Psoas muscle (tissue), 8 donors: ENCODE measurements around the gene BAD. TPM values are rescaled to one million over a fixed set of nuclear protein-coding genes. Genes with fewer than 3 reads are reported as not detected.

Experiments
- ATAC-seq, 4 donors: fragments of 200-7000 bp; cut with Tn5 transposase; one replicate each; pipeline ENCODE4 v1.9.1; 2020; ENCODE audit warnings: moderate library complexity in 3 of 4, mild to moderate bottlenecking in 2 of 4
- DNase-seq, 2 donors: peaks; one replicate each; pipeline ENCODE4 v3.0.0-alpha.2; 2020
- H3K27ac ChIP-seq: fragments of 200-600 bp; one replicate; pipeline ENCODE4 v1.8.0; 2022
- H3K27me3 ChIP-seq, 3 donors: fragments of 200-600 bp in 1 of 3; one replicate each; pipeline versions ENCODE4 v1.6.1 to v1.8.0; 2013 to 2022; ENCODE audit warnings: low read length in 2 of 3, mild to moderate bottlenecking in 2 of 3, moderate library complexity in 1 of 3; ENCODE audit not compliant: insufficient read depth in 3 of 3
- H3K36me3 ChIP-seq, 2 donors: fragments of 200-600 bp in 1 of 2; one replicate each; pipeline versions ENCODE4 v1.6.1 to v1.8.0; 2013 to 2022; ENCODE audit warnings: low read depth in 1 of 2, mild to moderate bottlenecking in 1 of 2, moderate library complexity in 1 of 2; ENCODE audit not compliant: insufficient read depth in 1 of 2
- H3K4me1 ChIP-seq: fragments of 200-600 bp; one replicate; pipeline ENCODE4 v1.8.0; 2022
- H3K4me3 ChIP-seq: fragments of 200-600 bp; one replicate; pipeline ENCODE4 v1.8.0; 2022; ENCODE audit warnings: mild to moderate bottlenecking
- H3K9me3 ChIP-seq: fragments of 200-600 bp; one replicate; pipeline ENCODE4 v1.8.0; 2022
- WGBS, 3 donors: extraction: QIAGEN DNeasy Blood & Tissue Kit; methylation state at CpG; one replicate each; pipeline versions ENCODE4 v1.1.6 to v1.1.7; 2013; 5-methylcytosine and 5-hydroxymethylcytosine counted together
- intact Hi-C, 2 donors: fragments of 100-400 bp; cut with DNase I; formaldehyde crosslinking; loops; one replicate each; pipeline versions ENCODE4 v1.11.0 to v1.14.2; 2022
- polyA plus RNA-seq, 3 donors: library from polyadenylated mRNA; stranded (reverse); fragments of 200-250 nt; gene quantifications; one replicate each; pipeline ENCODE4 v1.2.3, GENCODE V29; 2013
- total RNA-seq, 4 donors: library from RNA; stranded (reverse); fragmentation: NEBNext Ultra II Directional in 2 of 4; extraction: Animal tissue kit (Norgen Biotek cat#: 25700) in 2 of 4; gene quantifications; one replicate each; pipeline versions ENCODE4 v1.2.1 to v1.2.4, GENCODE V29; 2021 to 2023
- TF ChIP-seq, protein P1 (sequence below): fragments of 200-600 bp; IDR thresholded peaks from one replicate; pipeline ENCODE4 v1.8.0; 2022; ENCODE audit warnings: antibody characterized with exemption
- donor health status: healthy with polysubstance abuse.
- donor health status: DM: no; HTN: no; CAD: no; lungs with moderate emphysema.
- donor health status: Bipolar disorder and iron deficiency.
- donor health status: healthy.
- donor health status: DM: yes; HTN: yes; CAD: no.
- donor health status: DM: no; HTN: no; CAD: no.
- donor health status: DM: no; HTN: no; CAD: no.
- donor health status: DM: yes; HTN: yes; CAD: no.

The BAD gene
- total and polyA plus RNA-seq, 7 donors: 27.7 to 135 (median 30.5) TPM

DNA sequence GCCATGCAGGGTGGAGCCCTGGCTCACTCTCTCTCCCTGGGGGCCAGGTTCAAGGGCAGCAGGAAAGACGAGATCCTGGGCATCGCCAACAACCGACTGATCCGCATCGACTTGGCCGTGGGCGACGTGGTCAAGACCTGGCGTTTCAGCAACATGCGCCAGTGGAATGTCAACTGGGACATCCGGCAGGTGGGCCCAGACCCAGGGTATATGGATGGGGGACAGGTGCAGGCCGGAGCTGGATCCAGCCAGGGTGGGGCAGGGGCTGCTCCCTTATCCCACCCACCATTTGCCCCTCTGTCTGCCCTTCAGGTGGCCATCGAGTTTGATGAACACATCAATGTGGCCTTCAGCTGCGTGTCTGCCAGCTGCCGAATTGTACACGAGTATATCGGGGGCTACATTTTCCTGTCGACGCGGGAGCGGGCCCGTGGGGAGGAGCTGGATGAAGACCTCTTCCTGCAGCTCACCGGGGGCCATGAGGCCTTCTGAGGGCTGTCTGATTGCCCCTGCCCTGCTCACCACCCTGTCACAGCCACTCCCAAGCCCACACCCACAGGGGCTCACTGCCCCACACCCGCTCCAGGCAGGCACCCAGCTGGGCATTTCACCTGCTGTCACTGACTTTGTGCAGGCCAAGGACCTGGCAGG, 61.3 kb downstream of the BAD start:
- H3K36me3 ChIP-seq: peaks cover 0 to 34% of the 10 kb centered on the region in 2 donors
- peak overlapping the region; percentile 77 for H3K27ac ChIP-seq
- no peaks in the 10 kb centered on the region for H3K9me3 ChIP-seq
- no peak overlapping the region for H3K4me3 ChIP-seq
- 31 to 44% (median 37%) methylated on average over 24 of the region's 24 CpGs for WGBS, 3 donors
- TF ChIP-seq, protein P1, sequence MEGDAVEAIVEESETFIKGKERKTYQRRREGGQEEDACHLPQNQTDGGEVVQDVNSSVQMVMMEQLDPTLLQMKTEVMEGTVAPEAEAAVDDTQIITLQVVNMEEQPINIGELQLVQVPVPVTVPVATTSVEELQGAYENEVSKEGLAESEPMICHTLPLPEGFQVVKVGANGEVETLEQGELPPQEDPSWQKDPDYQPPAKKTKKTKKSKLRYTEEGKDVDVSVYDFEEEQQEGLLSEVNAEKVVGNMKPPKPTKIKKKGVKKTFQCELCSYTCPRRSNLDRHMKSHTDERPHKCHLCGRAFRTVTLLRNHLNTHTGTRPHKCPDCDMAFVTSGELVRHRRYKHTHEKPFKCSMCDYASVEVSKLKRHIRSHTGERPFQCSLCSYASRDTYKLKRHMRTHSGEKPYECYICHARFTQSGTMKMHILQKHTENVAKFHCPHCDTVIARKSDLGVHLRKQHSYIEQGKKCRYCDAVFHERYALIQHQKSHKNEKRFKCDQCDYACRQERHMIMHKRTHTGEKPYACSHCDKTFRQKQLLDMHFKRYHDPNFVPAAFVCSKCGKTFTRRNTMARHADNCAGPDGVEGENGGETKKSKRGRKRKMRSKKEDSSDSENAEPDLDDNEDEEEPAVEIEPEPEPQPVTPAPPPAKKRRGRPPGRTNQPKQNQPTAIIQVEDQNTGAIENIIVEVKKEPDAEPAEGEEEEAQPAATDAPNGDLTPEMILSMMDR: no peak
- intact Hi-C loops: no loop called here
- H3K27me3 ChIP-seq: no peaks in the 10 kb centered on the region
- H3K4me1 ChIP-seq: peaks cover 40% of the 10 kb centered on the region
- DNase-seq: peak; percentile 50 to 68
- ATAC-seq: peak in 2 of 4 donors; percentile 14 to 36

DNA sequence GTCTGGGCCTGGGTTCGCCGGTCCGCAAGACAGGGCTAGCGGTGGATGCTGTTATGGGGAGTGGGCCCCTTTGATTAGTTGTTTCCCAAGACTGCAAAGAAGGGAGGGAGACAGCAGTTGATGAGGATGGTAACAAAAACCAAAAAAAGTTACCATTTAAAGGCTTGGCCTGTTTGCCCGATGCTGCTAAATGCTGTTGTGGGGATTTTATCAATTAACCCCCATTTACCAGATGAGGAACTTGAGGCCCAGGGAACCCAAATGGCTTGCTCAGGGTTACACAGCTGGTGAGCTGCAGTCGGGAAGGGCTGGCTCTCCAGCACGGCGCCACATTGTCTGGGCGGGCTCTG, 61.8 kb downstream of the BAD start:
- H3K27ac ChIP-seq: peak overlapping the region; percentile 77
- WGBS, 3 donors: 58 to 67% (median 59%) methylated on average over 9 of the region's 9 CpGs
- H3K9me3 ChIP-seq: no peaks in the 10 kb centered on the region
- peaks cover 35% of the 10 kb centered on the region for H3K4me1 ChIP-seq
- DNase-seq (no peak), ATAC-seq (no peak)
- no peak overlapping the region for H3K4me3 ChIP-seq
- intact Hi-C loops: no loop called here
- H3K36me3 ChIP-seq: peaks cover 0 to 34% of the 10 kb centered on the region in 2 donors
- TF ChIP-seq, protein P1: no peak
- no peaks in the 10 kb centered on the region for H3K27me3 ChIP-seq

DNA sequence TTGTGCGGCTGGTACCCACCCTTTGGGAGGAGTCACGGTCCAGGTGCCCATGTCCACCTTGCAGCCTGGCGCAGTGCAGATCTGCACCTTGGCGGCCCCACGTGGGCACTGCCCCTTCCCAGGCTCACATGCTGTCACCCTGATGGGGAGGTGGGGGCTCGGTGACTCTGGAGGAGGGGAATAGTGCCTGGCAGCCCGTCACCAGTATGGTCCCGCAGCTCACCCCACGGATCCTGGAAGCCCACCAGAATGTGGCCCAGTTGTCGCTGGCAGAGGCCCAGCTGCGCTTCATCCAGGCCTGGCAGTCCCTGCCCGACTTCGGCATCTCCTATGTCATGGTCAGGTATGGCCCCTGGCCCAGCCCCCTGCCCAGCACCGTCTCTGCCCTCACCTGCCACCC, 63.7 kb downstream of the BAD start:
- peaks cover 24% of the 10 kb centered on the region for H3K4me1 ChIP-seq
- ATAC-seq: no peak
- intact Hi-C loops: no loop called here

DNA sequence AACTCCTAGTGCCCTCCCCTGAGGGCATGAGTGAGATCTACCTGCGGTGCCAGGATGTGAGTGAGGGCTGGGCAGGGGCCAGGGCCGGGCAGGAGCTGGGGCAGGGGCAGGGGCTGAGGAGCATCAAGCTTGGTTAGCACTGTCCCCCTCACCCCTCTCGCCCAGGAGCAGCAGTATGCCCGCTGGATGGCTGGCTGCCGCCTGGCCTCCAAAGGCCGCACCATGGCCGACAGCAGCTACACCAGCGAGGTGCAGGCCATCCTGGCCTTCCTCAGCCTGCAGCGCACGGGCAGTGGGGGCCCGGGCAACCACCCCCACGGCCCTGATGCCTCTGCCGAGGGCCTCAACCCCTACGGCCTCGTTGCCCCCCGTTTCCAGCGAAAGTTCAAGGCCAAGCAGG, 64.2 kb downstream of the BAD start:
- Histone ChIP-seq H3K9me3 (no peaks in the 10 kb centered on the region), H3K36me3 (peaks cover 0 to 34% of the 10 kb centered on the region in 2 donors), H3K27me3 (no peaks in the 10 kb centered on the region), H3K4me3 (no peak overlapping the region), H3K27ac (no peak overlapping the region), H3K4me1 (peaks cover 21% of the 10 kb centered on the region)
- DNase-seq (no peak), ATAC-seq (no peak)
- intact Hi-C loops: no loop called here
- TF ChIP-seq, protein P1: no peak
- WGBS, 3 donors: 89 to 91% (median 91%) methylated on average over 17 of the region's 17 CpGs

More for the DNA sequence above, 63.7 kb downstream of the BAD start:
- whole genome bisulfite sequencing, 3 donors: 57 to 77% (median 58%) methylated on average over 11 to 14 of the region's 14 CpGs
- TF ChIP-seq, protein P1: no peak
- H3K4me3 ChIP-seq: no peak overlapping the region
- H3K27ac ChIP-seq: no peak overlapping the region
- H3K27me3 ChIP-seq: no peaks in the 10 kb centered on the region
- H3K9me3 ChIP-seq: no peaks in the 10 kb centered on the region
- H3K36me3 ChIP-seq: peaks cover 0 to 34% of the 10 kb centered on the region in 2 donors
- DNase-seq: no peak

Other genes starting within 250 kb of the BAD start
- under 1 TPM in 3 of 4 donors, not detected in 1; 0.08 to 0.10 (median 0.08) TPM for gene FLRT1, start 248.7 kb downstream of the BAD start, total RNA-seq
- gene FLRT1, start 248.7 kb downstream of the BAD start, polyA plus RNA-seq: under 1 TPM in 2 of 3 donors, not detected in 1; 0.03 to 0.05 TPM
- gene MACROD1, start 118.6 kb downstream of the BAD start, total RNA-seq: 100 to 1,000 TPM; 151 to 206 (median 182) TPM
- gene MACROD1, start 118.6 kb downstream of the BAD start, polyA plus RNA-seq: 100 to 1,000 TPM; 147 to 281 (median 177) TPM
- gene STIP1, start 98.5 kb downstream of the BAD start, total RNA-seq: 100 to 1,000 TPM; 124 to 194 (median 162) TPM
- gene STIP1, start 98.5 kb downstream of the BAD start, polyA plus RNA-seq: 100 to 1,000 TPM; 158 to 207 (median 205) TPM
- gene FERMT3, start 77.9 kb downstream of the BAD start, total RNA-seq: 10 to 100 TPM in 1 of 4 donors, 1 to 10 TPM in 3; 6.7 to 11.7 (median 8.4) TPM
- gene FERMT3, start 77.9 kb downstream of the BAD start, polyA plus RNA-seq: 1 to 10 TPM; 2.5 to 4.3 (median 3.0) TPM
- 100 to 1,000 TPM in 1 of 4 donors, 10 to 100 TPM in 3; 49.6 to 131 (median 92.5) TPM for gene TRPT1, start 58.5 kb downstream of the BAD start, total RNA-seq
- 100 to 1,000 TPM in 2 of 3 donors, 10 to 100 TPM in 1; 88.9 to 109 (median 103) TPM for gene TRPT1, start 58.5 kb downstream of the BAD start, polyA plus RNA-seq
- gene NUDT22, start 58.4 kb downstream of the BAD start, total RNA-seq: 10 to 100 TPM; 39.6 to 59.3 (median 49.6) TPM
- 10 to 100 TPM; 31.6 to 56.0 (median 43.0) TPM for gene NUDT22, start 58.4 kb downstream of the BAD start, polyA plus RNA-seq
- 10 to 100 TPM; 22.9 to 45.8 (median 30.5) TPM for gene DNAJC4, start 54.1 kb downstream of the BAD start, total RNA-seq
- gene DNAJC4, start 54.1 kb downstream of the BAD start, polyA plus RNA-seq: 10 to 100 TPM; 29.3 to 39.7 (median 29.6) TPM
- 100 to 1,000 TPM in 2 of 4 donors, 10 to 100 TPM in 2; 77.0 to 125 (median 103) TPM for gene VEGFB, start 50.1 kb downstream of the BAD start, total RNA-seq
- gene VEGFB, start 50.1 kb downstream of the BAD start, polyA plus RNA-seq: 100 to 1,000 TPM in 1 of 3 donors, 10 to 100 TPM in 2; 80.4 to 104 (median 100.0) TPM
- 10 to 100 TPM; 17.8 to 26.6 (median 22.3) TPM for gene FKBP2, start 43.6 kb downstream of the BAD start, total RNA-seq
- gene FKBP2, start 43.6 kb downstream of the BAD start, polyA plus RNA-seq: 100 to 1,000 TPM in 1 of 3 donors, 10 to 100 TPM in 2; 45.4 to 228 (median 85.1) TPM
- 100 to 1,000 TPM; 129 to 395 (median 209) TPM for gene PPP1R14B, start 37.7 kb downstream of the BAD start, total RNA-seq
- gene PPP1R14B, start 37.7 kb downstream of the BAD start, polyA plus RNA-seq: 100 to 1,000 TPM; 206 to 522 (median 236) TPM
- 10 to 100 TPM in 1 of 4 donors, 1 to 10 TPM in 3; 5.9 to 10.4 (median 8.2) TPM for gene PLCB3, start 33.1 kb downstream of the BAD start, total RNA-seq
- 1 to 10 TPM; 3.8 to 4.7 (median 4.6) TPM for gene PLCB3, start 33.1 kb downstream of the BAD start, polyA plus RNA-seq
- 10 to 100 TPM; 13.8 to 20.7 (median 17.6) TPM for gene GPR137, start 1.2 kb upstream of the BAD start, total RNA-seq
- gene GPR137, start 1.2 kb upstream of the BAD start, polyA plus RNA-seq: 10 to 100 TPM; 14.2 to 49.9 (median 17.7) TPM
- not detected for gene KCNK4, start 6.6 kb upstream of the BAD start, total RNA-seq
- gene KCNK4, start 6.6 kb upstream of the BAD start, polyA plus RNA-seq: not detected
- gene CATSPERZ, start 15.7 kb upstream of the BAD start, total RNA-seq: not detected
- under 1 TPM in 1 of 3 donors, not detected in 2; 0.05 TPM for gene CATSPERZ, start 15.7 kb upstream of the BAD start, polyA plus RNA-seq
- 100 to 1,000 TPM; 104 to 261 (median 146) TPM for gene ESRRA, start 20.9 kb upstream of the BAD start, total RNA-seq
- gene ESRRA, start 20.9 kb upstream of the BAD start, polyA plus RNA-seq: 100 to 1,000 TPM; 274 to 362 (median 316) TPM
- gene TRMT112, start 32.9 kb upstream of the BAD start, total RNA-seq: 100 to 1,000 TPM in 1 of 4 donors, 10 to 100 TPM in 3; 78.1 to 135 (median 88.0) TPM
- gene TRMT112, start 32.9 kb upstream of the BAD start, polyA plus RNA-seq: 100 to 1,000 TPM; 125 to 311 (median 190) TPM
- 100 to 1,000 TPM; 122 to 178 (median 156) TPM for gene PRDX5, start 33.5 kb upstream of the BAD start, total RNA-seq
- gene PRDX5, start 33.5 kb upstream of the BAD start, polyA plus RNA-seq: 100 to 1,000 TPM; 304 to 323 (median 321) TPM
- gene CCDC88B, start 55.5 kb upstream of the BAD start, total RNA-seq: 1 to 10 TPM; 1.4 to 2.9 (median 2.2) TPM
- 1 to 10 TPM; 2.5 to 3.6 (median 3.2) TPM for gene CCDC88B, start 55.5 kb upstream of the BAD start, polyA plus RNA-seq
- 10 to 100 TPM in 3 of 4 donors, 1 to 10 TPM in 1; 9.5 to 15.9 (median 13.6) TPM for gene RPS6KA4, start 74.5 kb upstream of the BAD start, total RNA-seq
- 10 to 100 TPM; 11.5 to 13.8 (median 13.1) TPM for gene RPS6KA4, start 74.5 kb upstream of the BAD start, polyA plus RNA-seq